C4-2B (cell line): Measurements from ENCODE around the gene GYPC.

Experiments used
- ZFX ChIP-seq: fragments of 450-650 bp; IDR thresholded peaks from 2 replicates; pipeline ENCODE4 v1.6.1; 2017
- TF ChIP-seq, protein P1 (sequence below): fragments of 450-650 bp; conservative IDR thresholded peaks from 2 replicates; pipeline ENCODE4 v1.5.1; 2017; ENCODE audit warnings: mild to moderate bottlenecking

DNA sequence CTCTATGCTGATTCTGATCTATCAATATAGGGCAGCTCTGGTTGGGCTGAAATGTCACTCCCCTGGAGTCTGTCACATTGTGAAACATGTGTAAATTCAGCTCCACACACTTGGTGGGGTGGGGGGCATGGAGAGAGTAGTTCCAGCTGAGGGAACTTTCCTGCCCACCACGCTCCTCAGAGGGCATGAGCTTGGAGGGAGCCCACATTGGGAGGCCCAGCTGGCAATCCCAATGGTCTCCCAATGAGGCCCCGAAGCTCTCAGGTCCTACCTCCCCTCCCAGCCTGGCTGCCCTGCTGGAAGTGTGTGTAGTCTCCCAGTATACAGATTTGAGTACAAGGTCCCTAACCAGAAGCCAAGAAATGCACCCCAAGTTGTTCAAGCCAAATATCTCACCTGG is 31.5 kb downstream of the GYPC start:
- TF ChIP-seq, protein P1, sequence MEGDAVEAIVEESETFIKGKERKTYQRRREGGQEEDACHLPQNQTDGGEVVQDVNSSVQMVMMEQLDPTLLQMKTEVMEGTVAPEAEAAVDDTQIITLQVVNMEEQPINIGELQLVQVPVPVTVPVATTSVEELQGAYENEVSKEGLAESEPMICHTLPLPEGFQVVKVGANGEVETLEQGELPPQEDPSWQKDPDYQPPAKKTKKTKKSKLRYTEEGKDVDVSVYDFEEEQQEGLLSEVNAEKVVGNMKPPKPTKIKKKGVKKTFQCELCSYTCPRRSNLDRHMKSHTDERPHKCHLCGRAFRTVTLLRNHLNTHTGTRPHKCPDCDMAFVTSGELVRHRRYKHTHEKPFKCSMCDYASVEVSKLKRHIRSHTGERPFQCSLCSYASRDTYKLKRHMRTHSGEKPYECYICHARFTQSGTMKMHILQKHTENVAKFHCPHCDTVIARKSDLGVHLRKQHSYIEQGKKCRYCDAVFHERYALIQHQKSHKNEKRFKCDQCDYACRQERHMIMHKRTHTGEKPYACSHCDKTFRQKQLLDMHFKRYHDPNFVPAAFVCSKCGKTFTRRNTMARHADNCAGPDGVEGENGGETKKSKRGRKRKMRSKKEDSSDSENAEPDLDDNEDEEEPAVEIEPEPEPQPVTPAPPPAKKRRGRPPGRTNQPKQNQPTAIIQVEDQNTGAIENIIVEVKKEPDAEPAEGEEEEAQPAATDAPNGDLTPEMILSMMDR: no peak
- no peak for TF ChIP-seq ZFX
